ENCODE results near the gene FBXW2. TPM values are rescaled to one million over a fixed set of nuclear protein-coding genes. Genes with fewer than 3 reads are reported as not detected.

FBXW2 gene
- total RNA-seq, 1 donor from 2014 or later = 67.7 TPM

GRCh38 chr9:120768886-120769285 lies 24.3 kb downstream of the FBXW2 start:
- TF ChIP-seq CTCF (conservative IDR thresholded peaks at IDR 0.05) = no peak
- DNase-seq (ENCODE audit: extremely low spot score, unreplicated experiment) = no peak
- no peaks in the 10 kb centered on the region for H3K27me3 Mint-ChIP-seq

GRCh38 chr9:120768247-120768646 lies 25.0 kb downstream of the FBXW2 start:
- DNase-seq (ENCODE audit: extremely low spot score, unreplicated experiment) = no peak
- no peaks in the 10 kb centered on the region for H3K4me1 Mint-ChIP-seq (ENCODE audit: unreplicated experiment)
- H3K9me3 Mint-ChIP-seq = no peaks in the 10 kb centered on the region
- no peak overlapping the region for H3K27ac Mint-ChIP-seq
- TF ChIP-seq CTCF (conservative IDR thresholded peaks at IDR 0.05) = no peak
- H3K36me3 Mint-ChIP-seq = peaks cover 14% of the 10 kb centered on the region
- no peaks in the 10 kb centered on the region for H3K27me3 Mint-ChIP-seq
- no peak overlapping the region for H3K4me3 Mint-ChIP-seq

More at GRCh38 chr9:120768886-120769285, 24.3 kb downstream of the FBXW2 start:
- Mint-ChIP-seq H3K36me3 (peaks cover 14% of the 10 kb centered on the region), H3K4me1 (ENCODE audit: unreplicated experiment) (no peaks in the 10 kb centered on the region), H3K27ac (no peak overlapping the region), H3K4me3 (no peak overlapping the region), H3K9me3 (no peaks in the 10 kb centered on the region)

- Mint-ChIP-seq H3K36me3 (peaks cover 14% of the 10 kb centered on the region), H3K9me3 (no peaks in the 10 kb centered on the region), H3K27ac (no peak overlapping the region), H3K4me3 (no peak overlapping the region), H3K27me3 (no peaks in the 10 kb centered on the region), H3K4me1 (ENCODE audit: unreplicated experiment) (no peaks in the 10 kb centered on the region)
- no peak for TF ChIP-seq CTCF (conservative IDR thresholded peaks at IDR 0.05)
- DNase-seq (ENCODE audit: extremely low spot score, unreplicated experiment) = no peak
Measured at GRCh38 chr9:120767451-120767850, 25.8 kb downstream of the FBXW2 start.

- peaks cover 14% of the 10 kb centered on the region for H3K36me3 Mint-ChIP-seq
- no peaks in the 10 kb centered on the region for H3K27me3 Mint-ChIP-seq
- no peak overlapping the region for H3K4me3 Mint-ChIP-seq
- no peak for TF ChIP-seq CTCF (conservative IDR thresholded peaks at IDR 0.05)
- H3K4me1 Mint-ChIP-seq (ENCODE audit: unreplicated experiment) = no peaks in the 10 kb centered on the region
- DNase-seq (ENCODE audit: extremely low spot score, unreplicated experiment) = no peak
- no peak overlapping the region for H3K27ac Mint-ChIP-seq
- H3K9me3 Mint-ChIP-seq = no peaks in the 10 kb centered on the region
Measured at GRCh38 chr9:120765910-120766425, 27.2 kb downstream of the FBXW2 start.

GRCh38 chr9:120764476-120764875 lies 28.7 kb downstream of the FBXW2 start:
- Mint-ChIP-seq H3K36me3 (peaks cover 10% of the 10 kb centered on the region), H3K4me1 (ENCODE audit: unreplicated experiment) (no peaks in the 10 kb centered on the region), H3K27ac (no peak overlapping the region), H3K9me3 (no peaks in the 10 kb centered on the region), H3K4me3 (no peak overlapping the region), H3K27me3 (no peaks in the 10 kb centered on the region)
- DNase-seq (ENCODE audit: extremely low spot score, unreplicated experiment) = no peak
- TF ChIP-seq CTCF (conservative IDR thresholded peaks at IDR 0.05) = no peak

GRCh38 chr9:120761006-120761405 lies 32.2 kb downstream of the FBXW2 start:
- Mint-ChIP-seq H3K36me3 (peaks cover 2% of the 10 kb centered on the region), H3K27me3 (no peaks in the 10 kb centered on the region), H3K4me3 (no peak overlapping the region), H3K9me3 (no peaks in the 10 kb centered on the region), H3K4me1 (ENCODE audit: unreplicated experiment) (no peaks in the 10 kb centered on the region), H3K27ac (no peak overlapping the region)
- DNase-seq (ENCODE audit: extremely low spot score, unreplicated experiment) = no peak
- no peak for TF ChIP-seq CTCF (conservative IDR thresholded peaks at IDR 0.05)
